Middle frontal gyrus (tissue), 1 donor: ENCODE measurements around the gene THSD4.
"Not testable (repeated sequence)": the region's sequence is repeated elsewhere in the genome, so short reads cannot be mapped to it uniquely, and the experiment has no call there.

ENCODE experiments used
- DNase-seq: peaks from one replicate; pipeline ENCODE4 v3.0.0-alpha.2; 2015; ENCODE audit warnings: low spot score; ENCODE audit errors: extremely low spot score

Gene THSD4

DNA sequence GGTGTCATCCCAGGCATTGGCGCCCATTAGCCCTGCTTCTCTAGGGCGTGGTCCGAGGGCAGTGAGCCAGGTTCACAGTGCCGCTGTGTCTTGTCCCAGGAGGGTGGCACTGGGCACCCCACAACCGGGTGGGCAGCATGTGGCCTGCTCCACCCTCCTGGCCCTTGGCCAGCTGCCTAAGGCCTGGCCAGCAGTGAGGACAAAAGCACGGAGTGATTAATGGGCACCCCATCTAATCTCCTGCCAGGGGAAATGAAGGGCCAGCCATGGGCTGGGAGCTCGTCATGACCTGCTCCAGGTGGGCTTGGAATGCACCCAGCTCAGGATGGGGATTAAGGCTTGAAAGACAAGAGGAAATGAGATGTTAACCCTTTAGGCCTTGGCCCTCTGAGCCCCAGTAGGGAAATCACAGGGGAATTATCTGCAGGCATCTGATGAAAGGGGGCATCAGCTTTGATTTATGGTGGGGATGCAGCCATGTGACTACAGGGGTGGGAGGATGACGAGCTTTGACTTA is 5.2 kb downstream of the THSD4 start:
- DNase-seq: no peak

DNA sequence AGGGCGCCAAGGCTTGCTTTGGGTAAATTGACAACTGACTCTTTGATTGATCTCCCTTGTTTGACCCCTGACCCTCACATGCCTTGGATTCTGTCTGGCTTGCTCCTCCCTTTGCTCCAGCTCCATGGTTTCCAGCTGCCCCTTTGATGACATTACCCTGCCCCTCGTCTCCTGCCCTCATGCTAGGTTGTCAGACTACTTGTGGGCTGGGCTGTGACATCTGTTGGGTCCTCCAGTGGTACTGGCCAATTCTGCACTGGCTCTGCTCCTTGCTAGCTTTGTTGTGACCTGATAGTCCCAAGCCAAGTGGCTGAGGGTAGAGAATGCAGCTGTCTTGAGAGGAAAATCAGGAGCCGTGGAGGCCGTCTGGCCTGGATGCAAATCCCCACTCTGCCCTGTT is 6.2 kb downstream of the THSD4 start:
- DNase-seq: no peak

DNA sequence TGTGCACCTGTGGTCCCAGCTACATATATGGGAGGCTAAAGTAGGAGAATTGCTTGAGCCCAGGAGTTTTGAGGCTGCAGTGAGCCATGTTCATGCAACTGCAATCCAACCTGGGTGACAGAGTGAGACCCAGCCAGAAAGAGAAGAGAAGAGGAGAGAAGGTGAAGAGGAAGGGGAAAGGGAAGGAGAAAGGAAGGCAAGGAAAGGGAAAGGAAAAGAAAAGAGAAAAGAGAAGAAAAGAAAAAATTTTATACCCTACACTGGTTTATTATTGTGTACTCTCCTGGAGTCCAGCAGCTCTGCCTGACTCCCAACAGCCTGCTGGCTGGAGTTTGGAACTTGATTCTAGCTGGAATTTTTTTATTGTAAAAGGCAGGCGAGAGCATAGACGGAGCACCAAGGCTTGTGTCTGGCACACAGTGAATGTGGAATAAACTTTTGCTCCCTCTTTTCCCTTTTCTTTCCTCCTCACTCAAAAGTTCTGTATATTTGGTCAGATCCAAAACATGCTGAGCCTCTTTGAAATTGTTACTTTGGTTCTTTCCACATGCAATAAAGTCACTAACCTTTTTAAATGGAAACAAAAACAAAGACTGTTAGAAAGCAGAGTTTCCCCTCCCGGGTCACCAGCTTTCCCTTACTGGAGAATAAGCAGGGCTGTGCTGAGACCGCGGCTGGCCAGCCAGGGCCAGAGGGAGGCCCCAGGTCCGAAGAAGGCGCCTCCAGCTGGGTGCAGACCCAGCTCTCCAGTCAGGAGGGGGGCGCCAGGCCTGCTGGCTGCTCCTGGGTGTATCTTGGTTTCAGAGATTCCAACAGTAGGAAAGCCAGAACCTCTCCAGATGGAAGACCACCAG is 9.9 kb downstream of the THSD4 start:
- DNase-seq: no peak

DNA sequence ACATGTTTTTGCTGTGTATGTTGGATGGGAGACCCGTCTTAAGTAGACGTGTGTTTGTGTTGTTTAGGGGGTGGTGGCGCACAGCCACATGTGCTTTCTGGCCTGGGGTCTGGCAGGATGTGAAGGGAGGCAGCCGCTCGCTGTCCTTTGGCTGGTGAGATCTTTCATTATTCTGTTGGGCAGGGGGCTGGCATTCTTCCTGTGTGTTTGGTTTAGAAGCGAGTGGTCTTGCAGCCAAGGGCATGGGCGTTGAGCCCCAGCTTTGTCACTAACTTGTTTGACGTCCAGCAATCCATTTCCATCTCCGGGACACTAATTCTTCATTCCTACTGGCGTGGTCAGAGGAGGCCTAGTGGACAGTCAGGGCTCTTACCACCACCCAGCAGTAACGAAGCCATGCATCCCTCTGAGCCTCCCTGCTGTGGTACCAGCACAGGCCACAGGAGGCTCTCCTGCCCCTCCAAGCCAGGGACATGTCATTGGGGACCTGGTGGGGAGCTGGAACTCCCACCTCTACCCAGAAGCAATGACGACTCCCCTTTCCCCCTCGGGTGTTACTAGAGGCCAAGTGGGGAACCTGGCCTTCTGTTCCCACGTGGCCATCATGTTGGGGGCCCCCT is 10.7 kb downstream of the THSD4 start:
- no peak for DNase-seq

DNA sequence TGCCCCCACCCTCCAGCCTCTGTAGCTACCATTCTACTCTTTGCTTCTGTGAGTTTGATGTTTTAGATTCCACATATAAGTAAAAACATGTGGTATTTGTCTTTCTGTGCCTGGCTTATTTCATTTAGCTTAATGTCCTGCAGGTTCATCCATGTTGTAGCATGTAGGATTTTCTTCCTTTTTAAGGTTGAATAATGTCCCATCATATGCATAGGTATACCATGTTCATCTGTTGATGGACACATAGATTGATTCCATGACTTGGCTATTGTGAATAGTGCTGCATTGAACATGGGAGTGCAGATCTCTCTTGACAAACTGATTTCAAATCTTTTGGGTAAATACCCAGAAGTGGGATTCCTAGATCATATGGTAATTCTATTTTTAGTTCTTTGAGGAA is 11.8 kb downstream of the THSD4 start:
- DNase-seq: no peak

- DNase-seq: not testable (repeated sequence)
These were observed 12.9 kb downstream of the THSD4 start for GRCh38 chr15:71128159-71128558.

DNA sequence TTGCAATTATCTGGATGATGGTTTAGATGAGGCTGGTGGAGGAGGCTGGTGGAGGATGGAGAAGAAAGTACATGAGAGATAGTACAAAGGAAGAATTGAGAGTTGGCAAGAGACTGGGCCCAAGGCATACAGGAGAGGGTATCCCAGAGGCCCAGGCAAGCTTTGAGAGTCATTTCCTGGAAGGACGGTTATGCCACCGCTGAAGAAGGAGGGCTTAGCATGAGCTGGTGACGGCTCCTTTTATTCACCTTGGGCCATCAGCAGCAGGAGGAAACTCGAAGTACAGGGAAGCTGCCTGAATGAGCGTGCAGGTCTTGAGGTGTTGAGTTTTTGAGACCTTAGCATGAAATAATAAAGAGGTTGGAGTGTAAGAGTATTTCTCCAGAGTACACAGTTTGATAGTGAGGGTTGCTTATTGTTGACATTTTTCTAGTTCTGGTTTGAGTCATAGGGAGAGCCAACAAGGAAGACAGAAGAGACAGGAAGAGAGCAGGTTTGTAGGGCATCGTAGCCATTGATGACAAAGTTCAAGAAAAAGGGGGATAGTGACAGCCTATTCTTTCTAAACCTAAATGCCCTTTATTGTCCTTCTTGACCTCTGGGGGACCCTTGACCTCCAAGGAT is 13.8 kb downstream of the THSD4 start:
- no peak for DNase-seq

- no peak for DNase-seq
These were observed 14.4 kb downstream of the THSD4 start for GRCh38 chr15:71129669-71130068.

GRCh38 chr15:71131601-71132362 is 16.5 kb downstream of the THSD4 start:
- no peak for DNase-seq

DNA sequence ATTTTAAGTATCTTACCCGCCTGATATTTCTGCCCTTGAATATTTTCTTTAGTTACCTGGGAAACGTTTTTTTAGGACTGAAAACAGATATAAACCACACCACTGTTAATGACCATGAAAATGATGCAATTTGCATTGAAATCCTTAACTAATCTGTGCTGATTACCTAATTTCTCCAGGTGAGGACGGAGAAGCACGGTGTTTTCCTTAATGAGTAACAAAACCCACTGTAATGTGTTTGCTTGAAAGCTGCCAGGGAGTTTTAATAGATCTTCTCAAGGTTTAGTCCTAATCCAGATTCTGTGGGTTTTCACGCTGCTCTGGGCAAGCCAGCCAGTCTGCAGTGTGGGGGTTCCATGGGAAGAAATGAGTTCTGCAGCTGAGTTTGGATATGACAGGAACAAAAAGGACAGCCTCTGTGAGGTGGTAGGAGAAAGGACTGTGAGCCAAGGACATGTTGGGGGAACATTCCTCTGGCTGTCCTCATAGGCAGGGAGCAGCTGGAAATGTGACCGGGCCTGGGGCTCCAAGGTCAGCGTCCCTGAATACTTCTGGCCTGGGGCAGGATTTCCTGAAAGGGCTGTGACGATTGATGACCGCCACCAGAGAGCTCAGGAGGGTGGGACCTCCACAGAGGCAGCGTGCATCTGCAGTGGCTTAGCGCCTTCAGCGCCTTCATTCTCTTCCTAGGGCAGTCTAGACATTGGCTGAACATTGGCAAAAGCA is 18.6 kb downstream of the THSD4 start:
- no peak for DNase-seq

GRCh38 chr15:71136159-71136783 is 21.0 kb downstream of the THSD4 start:
- DNase-seq: no peak

GRCh38 chr15:71136793-71137518 is 21.7 kb downstream of the THSD4 start:
- DNase-seq: no peak

DNA sequence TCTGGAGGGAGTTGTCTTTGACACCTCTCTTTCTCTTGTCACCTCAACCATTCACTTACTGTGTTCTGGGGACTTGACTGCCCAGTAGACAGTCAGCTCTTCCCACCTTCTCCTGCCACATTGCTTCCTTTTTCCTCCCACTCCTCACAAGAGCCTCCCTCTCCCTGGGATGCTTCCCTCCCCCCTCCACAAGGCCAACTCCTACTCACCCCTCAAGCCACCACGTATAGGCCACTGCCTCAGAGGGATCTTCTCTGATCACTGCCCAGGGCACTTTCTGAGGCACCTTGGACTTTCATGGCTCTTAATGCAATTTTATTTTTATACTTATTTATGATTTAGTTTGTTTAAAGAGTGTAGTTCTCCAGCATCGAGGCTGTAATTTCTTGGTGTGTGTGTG is 23.2 kb downstream of the THSD4 start:
- no peak for DNase-seq

- no peak for DNase-seq
These were observed 24.0 kb downstream of the THSD4 start for GRCh38 chr15:71139241-71139640.

- DNase-seq: no peak
These were observed 26.3 kb downstream of the THSD4 start for GRCh38 chr15:71141572-71141971.

DNA sequence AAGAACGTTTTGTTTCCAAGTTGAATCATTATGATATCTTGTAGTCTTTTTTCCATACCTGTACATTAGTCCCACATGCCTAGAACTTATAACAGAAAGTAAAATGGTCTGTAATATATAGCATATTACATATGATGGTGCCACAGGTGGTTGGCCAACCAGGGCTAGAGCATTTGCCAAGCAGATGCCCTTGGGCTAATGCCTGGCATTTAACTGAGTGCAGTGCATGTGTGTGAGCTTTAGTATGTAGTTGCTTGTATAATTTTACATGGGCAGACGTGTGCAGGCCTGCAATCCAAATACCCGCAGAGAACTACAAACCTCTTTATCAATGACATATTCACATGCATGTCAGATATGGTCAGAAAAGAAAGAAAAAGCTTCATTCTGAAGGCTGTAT is 27.5 kb downstream of the THSD4 start:
- DNase-seq: no peak

DNA sequence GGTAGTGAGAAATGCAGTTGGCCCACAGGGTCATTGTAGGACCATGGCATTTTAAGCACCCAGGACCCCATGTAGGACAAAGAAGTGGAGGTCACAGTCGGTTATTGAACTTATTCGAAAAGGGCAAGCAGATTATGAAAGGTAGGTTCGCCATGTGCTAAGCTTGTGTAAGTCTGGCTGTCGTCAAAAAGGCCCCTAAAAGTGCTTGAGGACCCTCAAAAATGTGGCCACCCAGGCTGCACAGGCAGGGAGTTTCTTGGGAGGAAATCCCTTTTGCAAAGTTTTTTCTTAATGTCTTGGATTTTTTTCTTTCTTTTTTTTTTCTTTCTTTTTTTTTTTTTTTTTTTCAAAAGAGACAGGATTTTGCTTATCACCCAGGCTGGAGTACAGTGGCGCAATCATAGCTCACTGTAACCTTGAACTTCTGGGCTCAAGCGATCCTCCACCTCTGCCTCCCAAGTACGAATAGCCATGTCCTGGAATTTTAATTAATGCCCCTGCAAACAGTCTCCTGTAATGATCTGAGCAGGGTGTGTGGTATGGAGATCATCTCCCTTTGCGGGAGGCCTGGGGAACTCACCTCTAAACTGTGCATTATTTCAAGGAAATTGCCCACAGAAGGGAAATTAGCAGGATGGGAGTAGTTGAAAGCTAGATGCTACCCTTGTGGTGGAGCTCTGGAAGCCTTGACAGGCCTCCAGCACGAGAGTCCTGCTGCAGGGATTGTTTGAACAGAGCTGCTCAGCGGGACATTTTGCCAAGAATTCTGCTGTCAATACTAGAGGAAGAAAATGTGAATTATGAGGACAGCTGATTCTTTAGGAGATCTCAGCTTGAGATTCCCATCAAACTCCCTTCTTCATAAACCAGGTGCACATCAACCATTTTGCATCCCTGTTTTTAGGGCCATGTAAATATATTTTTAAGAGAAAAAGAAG is 28.4 kb downstream of the THSD4 start:
- DNase-seq: no peak

DNA sequence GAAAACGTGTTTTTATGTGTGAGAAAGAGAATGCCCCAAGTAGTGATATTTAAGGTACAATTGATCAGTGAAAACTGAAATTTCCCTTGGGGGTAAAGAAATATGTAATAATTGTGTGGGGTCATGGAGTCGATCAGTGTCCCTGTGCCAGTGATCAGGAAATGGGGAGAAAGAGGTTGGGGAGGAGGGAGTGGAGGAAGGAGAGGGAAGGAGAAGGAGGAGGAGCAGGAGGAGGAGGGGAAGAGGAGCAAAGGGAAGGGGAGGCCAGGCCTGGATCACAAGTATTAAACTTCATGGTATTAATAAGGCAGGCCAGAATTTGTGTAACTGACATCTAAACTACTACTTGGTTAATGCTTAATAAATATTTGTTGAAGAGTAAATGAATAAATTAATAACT is 30.4 kb downstream of the THSD4 start:
- DNase-seq: no peak

GRCh38 chr15:71146580-71146982 is 31.3 kb downstream of the THSD4 start:
- DNase-seq: no peak
